Myocyte (in vitro differentiated cells): ENCODE measurements around the gene AAGAB. TPM values are rescaled to one million over a fixed set of nuclear protein-coding genes. Genes with fewer than 3 reads are reported as not detected.
"Not testable (repeated sequence)": the region's sequence is repeated elsewhere in the genome, so short reads cannot be mapped to it uniquely, and the experiment has no call there.

Experiments used
- DNase-seq: peaks from one replicate; pipeline ENCODE4 v3.0.0-alpha.2; 2012; ENCODE audit warnings: low read depth
- polyA plus RNA-seq: library from polyadenylated mRNA; unstranded; fragments of >200 nt; gene quantifications from one replicate; pipeline ENCODE4 v1.2.1, GENCODE V29; 2012; ENCODE audit warnings: missing spikeins
- total RNA-seq: library from RNA; depleted of rRNA; stranded (reverse); fragments of >200 nt; gene quantifications from 2 replicates; pipeline ENCODE4 v1.2.3, GENCODE V29; 2014

AAGAB gene, protein sequence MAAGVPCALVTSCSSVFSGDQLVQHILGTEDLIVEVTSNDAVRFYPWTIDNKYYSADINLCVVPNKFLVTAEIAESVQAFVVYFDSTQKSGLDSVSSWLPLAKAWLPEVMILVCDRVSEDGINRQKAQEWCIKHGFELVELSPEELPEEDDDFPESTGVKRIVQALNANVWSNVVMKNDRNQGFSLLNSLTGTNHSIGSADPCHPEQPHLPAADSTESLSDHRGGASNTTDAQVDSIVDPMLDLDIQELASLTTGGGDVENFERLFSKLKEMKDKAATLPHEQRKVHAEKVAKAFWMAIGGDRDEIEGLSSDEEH
- 49.2 and 54.3 TPM in 2 replicates for total RNA-seq
- polyA plus RNA-seq: 40.9 TPM

DNA sequence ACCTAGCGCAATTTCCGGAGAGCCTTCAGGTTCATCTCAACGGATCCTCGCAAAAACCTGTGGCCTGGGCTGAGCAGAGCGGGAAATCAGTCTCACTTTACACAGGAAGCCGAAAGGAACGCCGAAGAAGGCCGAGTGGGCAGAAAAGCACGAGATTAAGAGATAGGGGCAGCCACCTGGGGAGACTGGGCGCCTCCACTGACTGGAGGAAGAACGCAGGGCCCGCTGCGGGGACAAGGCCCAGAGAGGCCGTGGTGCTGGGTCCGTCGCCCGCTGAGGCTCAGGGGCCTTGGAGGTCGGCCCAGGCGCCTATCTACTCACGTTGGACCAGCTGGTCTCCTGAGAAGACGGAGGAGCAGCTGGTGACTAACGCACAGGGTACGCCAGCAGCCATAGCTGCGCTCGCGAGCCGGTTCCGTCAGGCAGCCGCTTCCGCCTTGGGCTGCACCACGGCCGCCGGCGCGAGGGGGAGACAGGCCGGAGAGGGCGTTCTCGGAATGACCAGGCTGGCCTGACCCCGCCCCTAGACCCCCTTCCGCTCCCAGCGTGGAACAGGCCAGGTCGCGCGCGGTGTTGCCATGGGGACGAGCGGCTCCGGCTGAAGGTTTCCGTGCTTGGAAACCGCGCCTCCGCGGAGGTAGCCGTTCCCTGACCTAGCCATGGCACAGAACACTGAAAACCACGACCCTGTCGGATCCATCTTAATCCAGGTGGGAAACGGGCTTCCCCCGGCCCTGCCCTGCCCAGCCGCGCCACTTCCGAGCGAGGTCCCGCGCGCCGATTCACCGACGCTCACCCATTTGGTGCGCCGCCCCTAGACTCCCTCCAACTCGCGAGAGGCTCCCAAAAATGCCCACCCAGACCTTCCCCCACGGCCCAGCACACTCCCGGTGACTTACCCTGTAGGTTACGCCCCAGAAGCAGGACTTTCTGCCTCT is at the start of gene AAGAB, which contains the start of gene IQCH:
TSS of gene AAGAB (minus strand) at position 424 of the 938 bp plus-strand sequence. CDS start at position 394, 30 bp downstream.
TSS of gene IQCH (plus strand) at position 549 of the 938 bp plus-strand sequence. CDS start at position 660, 111 bp downstream.
- peak; percentile 97 for DNase-seq

DNA sequence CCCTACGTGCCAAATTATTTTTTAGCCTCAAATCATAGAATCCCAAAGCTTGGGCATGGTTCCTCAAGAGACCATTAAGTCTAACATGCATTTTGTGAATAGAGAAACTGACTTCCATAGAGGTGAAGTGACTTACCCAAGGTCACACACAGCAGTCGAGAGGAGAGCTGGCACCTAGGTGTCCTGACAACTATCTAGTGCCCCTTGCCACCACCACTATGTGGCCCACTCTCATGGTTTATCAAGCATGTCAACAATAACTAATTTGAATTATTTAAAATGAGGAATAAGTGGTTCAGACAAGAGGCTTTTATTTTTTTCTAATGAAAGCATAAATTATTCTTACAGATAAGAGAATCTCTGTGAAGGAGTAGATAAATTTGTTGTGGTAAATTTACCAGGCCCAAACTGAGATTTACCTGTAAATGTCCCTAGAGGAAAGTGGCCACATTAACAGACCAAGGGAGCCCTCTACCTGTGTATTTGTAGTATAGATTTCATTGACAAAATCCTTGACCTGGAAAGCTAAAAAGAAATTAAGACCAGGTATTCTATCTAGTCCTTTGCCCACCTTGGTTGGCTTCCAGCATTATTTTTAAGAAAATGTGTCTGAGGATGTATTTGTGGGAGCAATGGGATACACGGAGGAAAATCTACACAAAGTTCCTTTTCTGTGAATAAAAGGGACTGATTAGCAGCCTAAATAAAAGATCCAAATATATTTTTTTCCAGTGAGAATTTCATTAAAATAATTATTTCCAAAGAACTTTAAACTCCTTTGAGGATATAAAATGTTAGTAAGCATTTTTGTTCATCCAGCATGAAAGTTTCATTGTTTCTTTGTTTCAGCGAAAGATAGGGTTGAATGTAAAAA is 49.3 kb upstream of the AAGAB start:
- peak; percentile 32 for DNase-seq

DNA sequence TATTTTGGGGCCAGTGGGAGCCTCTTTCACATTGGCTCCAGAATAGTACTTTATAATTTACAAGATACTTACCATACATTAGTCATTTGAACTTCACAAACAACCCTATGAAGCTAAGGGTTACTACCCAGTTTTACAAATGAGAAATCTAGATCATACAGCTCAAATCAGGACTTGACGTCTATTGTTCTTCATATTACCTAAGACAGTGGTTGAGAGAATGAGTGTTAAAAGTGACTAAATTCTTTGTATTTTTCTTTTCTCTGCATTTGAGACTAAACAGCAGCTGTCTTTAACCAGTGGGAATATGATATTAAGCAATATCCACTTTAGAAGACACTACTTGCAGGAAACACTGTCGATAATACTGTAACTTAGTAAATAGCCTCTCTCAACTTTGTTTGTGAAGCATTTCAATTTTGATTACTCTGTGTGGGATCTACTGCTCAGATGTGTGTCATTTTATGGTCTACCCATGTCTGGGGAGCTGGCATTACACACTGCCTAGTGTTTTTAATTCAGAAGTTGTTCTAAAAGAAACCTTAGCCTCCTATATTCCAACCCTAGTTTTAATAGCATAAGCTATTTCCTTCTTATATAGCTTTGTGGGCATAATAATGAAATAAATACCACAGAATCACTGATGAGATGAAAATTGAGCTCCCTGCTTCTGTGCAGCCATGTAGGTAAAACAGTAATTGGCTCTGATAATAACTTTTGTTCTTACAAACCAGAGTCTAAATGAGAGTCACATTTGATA is 46.0 kb upstream of the AAGAB start:
- DNase-seq: peak; percentile 39

DNA sequence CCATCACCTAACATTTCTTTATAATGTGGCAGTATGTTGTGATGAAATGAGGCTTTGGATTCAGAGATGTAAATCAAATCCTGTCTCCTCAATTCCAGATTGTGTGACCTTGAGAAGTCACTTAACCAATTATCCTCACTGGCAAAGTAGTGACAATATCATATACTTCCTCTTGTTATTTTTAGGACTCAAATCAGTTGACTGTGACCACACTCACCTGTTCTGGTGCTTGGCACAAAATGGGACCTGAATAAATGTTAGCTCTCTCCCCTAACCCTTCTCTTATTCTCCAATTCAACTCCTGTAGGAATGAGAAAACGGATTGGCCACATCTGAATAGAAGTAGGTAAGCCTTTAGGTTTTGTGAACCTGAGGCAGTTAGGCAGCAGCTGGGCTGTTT is 42.2 kb upstream of the AAGAB start:
- peak; percentile 50 for DNase-seq

DNA sequence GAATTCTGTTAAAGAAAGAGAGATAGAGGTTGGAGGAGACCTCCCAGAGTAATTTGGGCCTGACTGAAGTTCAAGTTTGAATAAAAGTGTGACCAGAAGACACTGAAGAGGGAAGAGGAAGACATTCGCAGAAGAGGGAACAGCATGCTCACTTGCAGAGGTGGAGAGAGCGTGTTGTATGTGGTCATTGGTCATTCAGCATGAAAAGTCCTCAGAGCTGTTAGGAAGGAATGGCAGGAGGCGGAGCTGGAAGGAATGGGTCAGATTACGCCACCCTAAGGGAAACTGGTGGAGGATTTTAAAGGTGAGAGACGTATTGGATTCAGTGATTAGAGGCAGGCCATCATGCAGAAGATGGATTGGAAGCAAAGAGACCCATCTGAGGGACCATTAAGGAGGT is 41.7 kb upstream of the AAGAB start:
- peak; percentile 21 for DNase-seq

DNA sequence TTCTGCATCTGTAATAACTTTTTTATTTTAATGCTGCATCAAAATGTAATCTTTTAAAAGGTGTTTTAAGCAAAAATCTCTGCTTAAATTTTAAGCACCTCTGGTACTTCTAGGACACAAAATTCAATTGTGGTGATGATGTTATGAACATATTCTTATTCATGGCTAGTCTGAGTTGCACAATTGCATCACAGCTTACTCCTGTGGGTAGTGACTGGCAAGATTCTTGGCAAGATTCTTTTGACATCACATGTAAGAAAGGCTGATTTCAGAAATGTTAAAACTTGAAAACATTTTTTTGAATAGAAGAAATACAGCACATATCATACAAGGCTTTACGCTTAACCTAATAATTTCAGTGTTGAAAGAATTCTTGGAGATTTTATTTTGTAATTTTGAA is 35.9 kb upstream of the AAGAB start:
- no peak for DNase-seq

DNA sequence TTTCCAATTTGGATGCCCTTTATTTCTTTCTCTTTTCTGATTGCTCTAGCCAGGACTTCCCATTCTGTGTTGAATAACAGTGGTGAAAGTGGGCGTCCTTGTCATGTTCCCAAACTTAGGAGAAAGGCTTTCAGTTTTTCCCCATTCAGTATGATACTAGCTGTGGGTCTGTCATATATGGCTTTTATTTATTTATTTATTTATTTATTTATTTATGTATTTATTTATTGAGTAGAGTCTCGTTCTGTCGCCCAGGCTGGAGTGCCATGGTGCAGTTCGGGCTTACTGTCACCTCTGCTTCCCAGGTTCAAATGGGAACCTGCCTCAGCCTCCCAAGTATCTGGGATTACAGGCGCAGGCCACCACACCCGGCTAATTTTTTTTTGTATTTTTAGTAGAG is 31.9 kb upstream of the AAGAB start:
- DNase-seq: not testable (repeated sequence)

DNA sequence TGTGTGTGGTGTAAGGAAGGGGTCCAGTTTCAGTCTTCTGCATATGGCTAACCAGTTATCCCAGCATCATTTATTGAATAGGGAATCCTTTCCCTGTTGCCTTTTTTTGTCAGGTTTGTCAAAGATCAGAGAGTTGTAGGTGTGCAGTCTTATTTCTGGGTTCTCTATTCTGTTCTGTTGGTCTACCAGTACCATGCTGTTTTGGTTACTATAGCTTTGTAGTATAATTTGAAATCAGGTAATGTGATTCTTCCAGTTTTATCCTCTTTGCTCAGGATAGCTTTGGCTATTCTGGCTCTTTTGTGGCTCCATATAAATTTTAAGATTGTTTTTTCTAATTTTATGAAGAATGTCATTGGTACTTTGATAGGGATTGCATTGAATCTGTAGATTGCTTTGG is 31.2 kb upstream of the AAGAB start:
- DNase-seq: not testable (repeated sequence)

DNA sequence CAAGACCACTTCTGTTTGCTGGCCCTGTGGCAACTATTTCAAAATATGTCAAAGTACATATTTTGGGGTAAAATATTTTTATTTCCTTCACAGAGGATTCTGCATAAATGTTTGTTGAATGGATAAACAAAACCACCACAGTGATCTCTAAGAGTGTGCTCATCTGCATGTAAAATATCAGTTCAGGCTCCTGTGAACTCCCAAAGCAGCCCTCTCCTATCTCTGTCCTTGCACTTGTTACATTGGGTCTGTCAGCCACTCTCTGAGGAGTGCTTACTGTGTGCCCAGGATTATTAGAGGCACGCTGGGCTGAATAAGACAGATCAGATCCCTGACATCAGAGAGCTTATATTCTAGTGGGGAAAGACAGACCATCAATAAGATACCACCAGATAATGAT is 27.3 kb upstream of the AAGAB start:
- no peak for DNase-seq

DNA sequence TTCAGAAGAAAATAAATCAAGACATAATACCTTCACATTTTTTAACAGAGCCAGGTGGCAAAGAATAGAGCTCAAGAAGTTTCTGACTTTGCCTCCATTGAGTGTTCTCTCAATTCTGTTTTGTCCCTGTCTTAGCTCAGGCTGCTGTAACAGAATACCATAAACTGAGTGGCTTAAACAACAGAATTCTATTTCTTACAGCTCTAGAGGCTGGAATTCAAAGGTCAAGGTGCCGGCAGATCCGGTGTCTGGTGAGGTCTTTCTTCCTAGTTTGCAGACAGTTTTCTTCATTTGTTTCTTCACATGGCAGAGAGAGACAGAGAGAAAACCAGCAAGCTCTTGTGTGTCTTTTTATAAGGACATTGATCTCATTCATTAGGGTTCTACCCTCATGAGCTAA is 25.8 kb upstream of the AAGAB start:
- no peak for DNase-seq

DNA sequence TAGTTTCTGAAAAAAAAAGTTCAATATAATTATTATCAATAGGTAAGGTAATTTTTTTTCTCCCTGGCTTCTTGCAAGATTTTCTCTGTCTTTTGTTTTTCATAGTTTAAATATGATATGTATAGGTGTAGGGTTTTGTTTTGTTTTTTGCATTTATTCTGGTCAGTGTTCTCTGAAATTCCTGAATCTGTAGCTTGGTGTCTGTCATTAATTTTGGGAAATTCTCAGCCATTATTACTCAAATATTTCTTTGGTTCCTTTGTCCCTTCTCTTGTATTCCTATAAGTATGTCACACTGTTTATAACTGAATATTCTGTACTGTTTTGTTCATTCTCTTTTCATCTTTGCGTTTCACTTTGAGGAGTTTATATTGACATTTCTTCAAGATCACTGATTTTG is 22.2 kb upstream of the AAGAB start:
- DNase-seq: no peak

DNA sequence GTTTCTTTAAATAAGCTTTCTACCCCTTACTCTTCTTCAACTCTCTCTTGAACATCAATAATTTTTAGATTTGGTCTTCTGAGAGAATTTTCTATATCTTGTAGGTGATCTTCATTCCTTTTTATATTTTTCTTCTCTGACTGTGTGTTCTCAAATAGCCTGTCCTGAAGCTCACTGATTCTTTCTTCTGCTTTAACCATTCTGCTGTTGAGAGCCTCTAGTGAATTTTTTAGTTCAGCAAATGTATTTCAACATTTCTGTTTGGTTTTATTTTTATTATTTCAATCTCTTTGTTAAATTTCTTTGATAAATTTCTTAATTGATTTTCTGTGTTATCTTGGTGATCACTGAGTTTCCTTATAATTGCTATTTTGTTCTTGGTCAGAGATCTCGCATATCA is 19.8 kb upstream of the AAGAB start:
- DNase-seq: no peak

DNA sequence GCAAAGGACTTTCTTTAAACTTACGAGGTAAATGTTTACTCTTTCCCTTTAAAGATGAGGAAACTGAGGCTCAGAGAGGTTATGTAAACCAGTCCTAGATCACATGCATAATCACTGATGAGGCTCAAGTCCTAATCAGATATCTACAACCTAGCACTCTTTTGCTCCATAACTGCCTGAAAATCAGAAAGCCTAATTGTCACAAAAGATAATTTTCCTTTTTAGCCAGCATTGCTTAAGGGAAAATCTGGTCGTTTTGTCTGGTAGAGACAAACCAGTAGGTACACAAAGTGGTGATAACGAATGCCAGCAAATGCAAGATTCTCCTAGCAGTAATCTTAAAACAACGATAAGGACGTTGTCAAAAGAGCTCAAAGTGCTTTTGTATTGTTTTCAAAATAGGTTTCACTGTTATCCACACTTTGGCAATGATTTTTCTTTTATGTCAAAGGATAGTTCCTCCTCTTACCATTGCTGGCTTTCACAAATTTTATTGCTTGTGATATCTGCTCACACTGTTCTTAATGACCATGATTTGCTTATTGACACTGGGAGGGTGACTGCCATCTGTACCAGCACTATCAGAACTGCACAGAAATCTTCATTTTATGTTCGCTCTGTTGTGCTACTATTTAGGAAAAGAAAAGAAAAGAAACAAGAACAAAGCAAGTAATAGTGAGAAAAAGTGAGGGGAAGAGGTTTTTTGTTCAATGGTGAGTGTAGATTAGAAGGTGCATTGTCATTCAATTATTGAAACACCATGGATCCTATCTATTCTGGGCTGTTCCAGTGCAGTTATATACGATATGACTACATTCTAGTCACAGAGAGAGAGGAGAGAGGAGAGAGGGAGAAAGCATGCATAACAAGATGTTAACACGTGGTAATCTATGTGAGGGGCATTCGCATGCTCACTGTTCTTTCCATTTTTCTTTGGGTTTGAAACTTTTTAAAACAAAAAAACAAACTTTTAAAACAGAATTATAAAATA is 13.8 kb upstream of the AAGAB start:
- no peak for DNase-seq

DNA sequence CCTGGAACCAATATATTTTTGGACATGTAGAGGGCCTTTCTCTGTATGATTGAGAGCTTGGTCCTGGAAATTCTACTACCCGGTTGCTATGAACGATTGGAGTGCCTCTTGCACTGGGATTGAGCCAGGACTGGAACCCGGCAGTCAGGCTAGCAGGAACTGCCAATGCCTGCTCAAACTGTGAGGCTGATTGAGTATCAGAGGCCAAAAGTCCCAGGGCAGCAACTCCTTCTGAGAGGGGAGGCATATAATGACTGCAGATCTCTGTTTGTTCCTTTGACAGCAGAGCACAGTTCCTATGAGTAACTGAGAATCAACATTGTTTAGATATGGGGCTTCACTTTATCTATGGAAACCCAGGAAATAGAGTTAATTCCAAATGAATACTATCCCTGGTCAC is 13.0 kb upstream of the AAGAB start:
- DNase-seq: no peak

DNA sequence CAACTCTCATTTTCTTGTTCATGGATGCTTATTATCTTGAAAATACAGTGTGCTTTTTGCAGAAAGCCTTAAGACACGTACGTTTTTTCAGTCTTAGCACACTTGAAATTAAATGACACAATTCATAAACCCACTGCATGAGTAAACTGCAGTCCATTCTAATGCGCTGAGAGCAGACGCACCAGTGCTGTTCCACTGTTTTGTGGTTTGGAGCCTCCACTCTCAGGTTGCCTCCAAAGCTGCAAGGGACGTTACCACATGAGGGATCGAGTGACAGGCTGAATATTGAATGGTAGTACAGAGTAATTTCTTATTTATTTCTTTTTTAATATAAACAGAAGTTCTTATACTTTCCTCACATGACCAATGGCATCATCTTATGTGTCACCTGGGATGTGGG is 12.4 kb upstream of the AAGAB start:
- peak; percentile 5 for DNase-seq

DNA sequence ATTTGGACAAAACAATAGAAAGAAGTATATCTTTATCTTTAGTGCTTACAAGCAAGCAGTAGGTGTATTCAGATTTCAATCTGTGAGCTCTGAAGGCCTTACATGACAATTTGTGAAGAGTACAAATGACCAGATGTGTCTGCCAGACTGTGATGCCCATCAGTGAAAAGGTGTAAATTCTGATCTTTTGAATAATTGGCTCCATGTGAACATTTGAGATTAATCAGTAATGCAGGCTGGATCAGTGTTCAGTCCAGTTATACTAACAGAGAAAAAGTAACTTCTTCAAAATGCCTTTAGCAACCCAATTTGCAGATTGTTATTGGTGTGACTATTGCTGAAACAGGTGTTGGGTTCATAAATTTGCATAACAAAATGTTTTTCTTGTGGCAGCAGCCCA is 5.3 kb upstream of the AAGAB start:
- no peak for DNase-seq

DNA sequence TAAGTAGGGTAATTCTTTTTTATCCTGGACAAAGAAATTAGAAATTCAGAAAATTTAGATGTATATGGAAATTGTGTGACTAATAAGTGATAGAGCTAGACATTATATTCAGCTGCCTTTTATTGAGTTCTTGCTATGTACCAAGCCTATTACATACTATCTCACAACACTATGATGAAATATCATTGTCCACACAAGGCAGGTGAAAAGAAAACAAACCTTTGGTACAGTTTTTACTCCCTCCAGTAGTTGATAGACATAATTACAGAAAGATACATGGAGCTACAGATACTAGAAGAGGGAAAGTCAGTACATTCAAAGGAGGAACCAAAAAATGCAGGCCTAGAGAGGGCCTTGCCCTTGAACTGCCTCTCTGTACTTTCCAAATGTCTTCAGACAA is 4.9 kb upstream of the AAGAB start:
- DNase-seq: no peak

DNA sequence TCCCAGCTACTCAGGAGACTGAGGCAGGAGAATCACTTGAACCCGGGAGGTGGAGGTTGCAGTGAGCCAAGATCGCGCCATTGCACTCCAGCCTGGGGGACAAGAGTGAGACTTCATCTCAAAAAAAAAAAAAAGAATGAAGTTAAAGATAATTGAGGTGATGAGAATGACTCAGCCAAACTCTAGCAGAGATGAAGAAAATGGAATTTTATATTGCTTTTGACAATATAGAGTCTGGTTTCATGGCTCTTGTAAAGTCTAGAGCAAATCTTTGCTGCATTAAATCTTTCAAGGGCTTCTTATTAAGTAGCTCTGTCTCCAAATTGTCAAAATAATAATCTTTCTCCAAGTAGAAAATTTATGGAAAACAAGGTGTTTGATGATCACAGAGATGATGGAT is 4.0 kb upstream of the AAGAB start:
- not testable (repeated sequence) for DNase-seq

DNA sequence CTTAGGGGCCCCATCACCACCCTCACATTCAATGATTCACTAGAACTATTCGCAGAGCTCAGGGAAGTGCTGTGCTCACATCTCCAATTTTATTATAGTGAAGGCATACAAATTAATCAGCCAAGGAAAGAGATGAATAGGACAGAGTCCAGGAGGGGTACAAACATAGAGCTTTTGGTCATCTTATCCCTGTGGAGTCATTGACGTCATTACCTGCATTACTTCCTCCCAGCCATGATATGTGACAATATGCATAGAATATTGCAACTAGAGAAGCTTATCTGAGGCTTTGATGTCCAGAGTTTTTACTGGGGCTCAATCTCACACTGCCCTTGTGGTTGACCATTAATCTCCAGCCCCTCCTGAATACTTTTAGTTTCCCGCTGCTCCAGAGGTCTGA is 1.6 kb upstream of the AAGAB start:
- no peak for DNase-seq
